ENCODE data around the gene RIN3.

The RIN3 gene

DNA sequence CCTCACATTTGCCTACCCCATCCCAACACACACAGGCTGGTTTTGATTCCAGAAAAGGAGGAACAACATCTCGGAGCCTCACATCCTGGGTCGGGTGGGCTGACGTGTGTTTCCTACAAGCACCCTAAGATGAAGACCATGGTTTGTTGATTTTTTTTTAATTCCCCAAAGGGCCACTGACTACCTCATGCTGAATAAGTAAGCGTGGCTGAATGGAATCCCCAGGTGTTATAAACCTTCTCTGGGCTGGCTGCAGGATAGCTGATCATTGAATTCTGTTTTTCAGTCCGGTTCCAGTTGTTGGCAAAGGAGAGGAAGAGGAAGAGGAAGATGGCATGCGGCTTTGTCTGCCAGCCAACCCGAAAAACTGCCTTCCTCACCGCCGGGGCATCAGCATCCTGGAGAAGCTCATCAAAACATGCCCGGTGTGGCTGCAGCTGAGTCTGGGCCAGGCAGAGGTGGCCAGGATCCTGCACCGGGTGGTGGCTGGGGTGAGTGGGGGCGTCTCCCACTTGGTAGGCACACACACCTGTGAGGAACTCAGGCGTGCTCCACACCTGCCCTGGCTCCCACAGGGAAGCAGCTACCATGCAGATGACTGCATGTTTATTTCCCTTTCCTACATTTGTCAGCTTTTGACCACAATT lies 42.0 kb downstream of the RIN3 start:
- Mint-ChIP-seq H3K36me3 (ENCODE audit: low read depth) (no peaks in the 10 kb centered on the region), H3K27me3 (ENCODE audit: low read depth, poor library complexity) (peaks cover 8% of the 10 kb centered on the region), H3K27ac (no peak overlapping the region), H3K9me3 (no peaks in the 10 kb centered on the region), H3K4me1 (peaks cover 7% of the 10 kb centered on the region), H3K4me3 (no peak overlapping the region)
- TF ChIP-seq, protein P1, sequence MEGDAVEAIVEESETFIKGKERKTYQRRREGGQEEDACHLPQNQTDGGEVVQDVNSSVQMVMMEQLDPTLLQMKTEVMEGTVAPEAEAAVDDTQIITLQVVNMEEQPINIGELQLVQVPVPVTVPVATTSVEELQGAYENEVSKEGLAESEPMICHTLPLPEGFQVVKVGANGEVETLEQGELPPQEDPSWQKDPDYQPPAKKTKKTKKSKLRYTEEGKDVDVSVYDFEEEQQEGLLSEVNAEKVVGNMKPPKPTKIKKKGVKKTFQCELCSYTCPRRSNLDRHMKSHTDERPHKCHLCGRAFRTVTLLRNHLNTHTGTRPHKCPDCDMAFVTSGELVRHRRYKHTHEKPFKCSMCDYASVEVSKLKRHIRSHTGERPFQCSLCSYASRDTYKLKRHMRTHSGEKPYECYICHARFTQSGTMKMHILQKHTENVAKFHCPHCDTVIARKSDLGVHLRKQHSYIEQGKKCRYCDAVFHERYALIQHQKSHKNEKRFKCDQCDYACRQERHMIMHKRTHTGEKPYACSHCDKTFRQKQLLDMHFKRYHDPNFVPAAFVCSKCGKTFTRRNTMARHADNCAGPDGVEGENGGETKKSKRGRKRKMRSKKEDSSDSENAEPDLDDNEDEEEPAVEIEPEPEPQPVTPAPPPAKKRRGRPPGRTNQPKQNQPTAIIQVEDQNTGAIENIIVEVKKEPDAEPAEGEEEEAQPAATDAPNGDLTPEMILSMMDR (IDR thresholded peaks at IDR 0.05) = no peak
- no peak for DNase-seq

DNA sequence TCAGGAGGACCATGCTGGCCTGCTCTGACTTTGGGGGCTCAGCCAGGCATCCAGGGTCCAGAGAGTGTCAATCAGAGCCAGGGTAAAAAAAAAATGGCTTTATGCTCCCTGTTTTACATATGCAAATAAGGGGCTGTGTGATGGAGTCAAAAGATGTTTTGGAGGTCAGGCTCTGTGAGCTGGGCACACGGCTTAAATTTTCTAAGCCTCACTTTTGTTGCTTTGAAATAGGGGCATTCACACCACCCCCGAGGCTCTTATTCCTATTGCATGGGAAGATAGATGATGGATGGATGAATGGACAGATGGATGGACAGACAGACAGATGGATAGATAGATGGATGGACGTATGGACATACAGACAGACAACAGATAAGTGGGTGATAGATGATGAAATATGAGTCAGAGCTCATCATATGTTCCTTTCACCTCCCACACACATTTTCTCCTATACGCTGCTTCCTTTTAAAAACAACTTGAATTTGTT lies 42.7 kb downstream of the RIN3 start:
- no peaks in the 10 kb centered on the region for H3K36me3 Mint-ChIP-seq (ENCODE audit: low read depth)
- H3K4me3 Mint-ChIP-seq = no peak overlapping the region
- H3K27me3 Mint-ChIP-seq (ENCODE audit: low read depth, poor library complexity) = peaks cover 8% of the 10 kb centered on the region
- H3K27ac Mint-ChIP-seq = no peak overlapping the region
- no peaks in the 10 kb centered on the region for H3K9me3 Mint-ChIP-seq
- TF ChIP-seq, protein P1 (IDR thresholded peaks at IDR 0.05) = no peak
- H3K4me1 Mint-ChIP-seq = peaks cover 7% of the 10 kb centered on the region
- DNase-seq = no peak

DNA sequence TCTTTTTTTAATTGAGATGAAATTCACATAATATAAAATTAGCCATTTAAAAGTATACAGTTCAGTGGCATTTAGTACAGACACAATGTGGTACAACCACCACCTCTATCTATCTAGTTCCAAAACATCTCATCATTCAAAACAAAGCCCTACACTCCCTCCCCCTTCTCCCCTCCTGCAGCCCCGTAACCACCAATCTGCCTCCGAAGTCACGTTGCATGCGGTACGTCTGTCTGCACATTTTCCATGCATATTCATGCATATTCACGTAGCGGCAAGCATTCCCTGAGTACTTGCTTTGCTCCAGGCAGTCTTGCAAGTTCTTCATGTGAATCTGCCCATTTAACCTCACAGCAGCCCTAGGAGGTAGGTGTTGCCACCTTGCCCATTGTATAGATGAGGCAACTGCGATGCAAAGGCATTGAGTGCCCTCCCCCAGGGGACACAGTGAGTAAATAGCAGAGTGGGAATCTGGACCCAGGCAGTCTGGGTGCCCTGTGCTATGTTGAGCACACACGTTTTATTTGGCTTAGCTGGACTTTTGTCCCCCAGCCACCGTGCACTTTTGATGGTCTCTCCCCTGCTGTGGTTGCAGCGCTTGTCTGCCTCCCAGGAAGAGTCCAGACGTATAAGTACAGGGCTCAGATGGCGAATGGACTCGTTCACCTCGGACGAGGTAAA lies 43.4 kb downstream of the RIN3 start:
- no peak overlapping the region for H3K4me3 Mint-ChIP-seq
- TF ChIP-seq, protein P1 (IDR thresholded peaks at IDR 0.05) = no peak

DNA sequence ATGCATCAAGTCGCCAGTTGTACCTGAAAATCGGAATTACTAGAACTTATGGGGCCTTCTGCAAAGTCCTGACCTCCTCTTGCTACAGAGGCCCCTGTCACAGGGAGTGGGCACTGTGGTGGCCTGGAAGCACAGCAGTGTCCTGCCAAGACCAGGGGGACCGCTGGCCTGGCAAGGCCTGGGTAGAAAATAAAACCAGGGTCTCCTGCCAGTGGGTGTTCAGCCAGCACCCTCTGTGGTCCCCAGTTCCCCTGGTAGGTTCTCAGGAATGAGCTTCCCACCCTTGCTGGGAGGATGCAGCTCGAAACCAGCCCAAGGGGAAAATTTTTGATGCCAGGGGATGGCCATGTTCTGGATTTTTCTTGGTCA lies 43.9 kb downstream of the RIN3 start:
- Mint-ChIP-seq H3K36me3 (ENCODE audit: low read depth) (no peaks in the 10 kb centered on the region), H3K4me3 (no peak overlapping the region), H3K4me1 (peaks cover 5% of the 10 kb centered on the region), H3K9me3 (no peaks in the 10 kb centered on the region), H3K27ac (no peak overlapping the region), H3K27me3 (ENCODE audit: low read depth, poor library complexity) (peaks cover 8% of the 10 kb centered on the region)
- TF ChIP-seq, protein P1 (IDR thresholded peaks at IDR 0.05) = no peak
- no peak for DNase-seq

More for the DNA sequence above, 43.4 kb downstream of the RIN3 start:
- Mint-ChIP-seq H3K36me3 (ENCODE audit: low read depth) (no peaks in the 10 kb centered on the region), H3K27me3 (ENCODE audit: low read depth, poor library complexity) (peaks cover 8% of the 10 kb centered on the region), H3K9me3 (no peaks in the 10 kb centered on the region), H3K27ac (no peak overlapping the region), H3K4me1 (peaks cover 7% of the 10 kb centered on the region)
- DNase-seq = no peak

DNA sequence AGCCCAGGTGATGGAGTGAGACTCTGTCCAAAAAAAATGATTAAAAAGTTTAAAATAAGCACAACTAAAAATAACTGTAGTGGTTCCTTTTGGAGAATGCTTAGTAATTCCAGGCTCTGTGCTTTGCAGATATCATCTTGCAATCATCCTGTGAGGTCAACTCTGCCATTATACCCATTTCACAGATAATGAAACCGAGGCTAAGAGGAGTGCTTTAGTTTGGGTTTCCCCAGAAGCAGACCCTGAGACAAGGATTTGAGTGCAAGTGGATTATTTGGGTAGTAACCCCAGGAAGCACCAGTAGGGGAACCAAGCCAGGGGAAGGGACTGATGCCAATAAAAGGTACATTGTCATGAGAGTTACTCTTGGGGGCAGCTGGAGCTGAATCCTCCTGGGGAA lies 44.7 kb downstream of the RIN3 start:
- H3K4me3 Mint-ChIP-seq = no peak overlapping the region
- TF ChIP-seq, protein P1 (IDR thresholded peaks at IDR 0.05) = no peak
- no peak overlapping the region for H3K27ac Mint-ChIP-seq
- no peaks in the 10 kb centered on the region for H3K9me3 Mint-ChIP-seq
- no peaks in the 10 kb centered on the region for H3K4me1 Mint-ChIP-seq
- H3K36me3 Mint-ChIP-seq (ENCODE audit: low read depth) = no peaks in the 10 kb centered on the region
- no peak for DNase-seq
- peaks cover 8% of the 10 kb centered on the region for H3K27me3 Mint-ChIP-seq (ENCODE audit: low read depth, poor library complexity)

DNA sequence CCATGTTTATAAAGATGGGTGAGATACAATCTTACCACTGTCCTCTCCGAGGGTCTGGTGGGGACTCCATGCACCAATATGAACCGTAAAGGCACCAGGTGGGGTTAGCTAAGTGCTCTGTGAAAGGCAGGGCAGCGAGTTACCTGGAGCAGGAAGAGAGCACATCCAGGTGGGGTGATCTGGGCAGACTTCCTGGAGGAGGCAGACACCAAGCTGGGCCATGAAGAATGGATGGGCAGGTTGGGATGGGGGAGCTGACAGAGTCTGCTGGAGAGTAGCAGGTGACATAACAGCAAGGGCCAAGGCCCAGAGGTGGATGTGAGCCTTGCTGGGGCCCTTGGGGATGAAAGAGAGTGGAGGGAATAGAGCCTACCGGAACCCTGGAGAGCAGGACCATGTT lies 45.9 kb downstream of the RIN3 start:
- Mint-ChIP-seq H3K4me3 (no peak overlapping the region), H3K4me1 (no peaks in the 10 kb centered on the region), H3K36me3 (ENCODE audit: low read depth) (no peaks in the 10 kb centered on the region), H3K9me3 (no peaks in the 10 kb centered on the region), H3K27ac (no peak overlapping the region), H3K27me3 (ENCODE audit: low read depth, poor library complexity) (peaks cover 6% of the 10 kb centered on the region)
- DNase-seq = no peak
- TF ChIP-seq, protein P1 (IDR thresholded peaks at IDR 0.05) = no peak
